Central memory CD4-positive, alpha-beta T cell (primary cell): Measurements from ENCODE around the gene CCDC88A.
"Not testable (repeated sequence)": the region's sequence is repeated elsewhere in the genome, so short reads cannot be mapped to it uniquely, and the experiment has no call there.

Experiments
- DNase-seq: peaks from one replicate; pipeline ENCODE4 v3.0.0; 2022

CCDC88A gene

DNA sequence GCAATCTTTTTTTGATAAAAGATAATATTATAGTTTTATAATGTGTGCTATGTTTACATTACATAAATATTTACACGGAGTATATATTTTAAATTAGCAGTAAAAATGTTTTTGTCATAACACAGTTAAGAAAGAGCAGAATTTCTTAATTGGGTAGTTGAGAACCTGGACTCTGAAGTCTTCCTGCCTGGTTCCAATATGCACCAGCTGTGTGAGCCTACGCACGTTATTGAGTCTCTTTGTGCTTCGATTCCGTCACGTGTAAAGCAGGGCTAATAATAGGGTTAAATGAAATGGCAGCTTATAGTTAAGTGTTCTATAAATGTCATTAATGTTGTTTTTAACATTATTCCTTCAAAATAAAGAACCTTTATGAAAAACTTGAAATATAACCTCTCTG, 1.2 kb upstream of the CCDC88A start:
- no peak for DNase-seq

DNA sequence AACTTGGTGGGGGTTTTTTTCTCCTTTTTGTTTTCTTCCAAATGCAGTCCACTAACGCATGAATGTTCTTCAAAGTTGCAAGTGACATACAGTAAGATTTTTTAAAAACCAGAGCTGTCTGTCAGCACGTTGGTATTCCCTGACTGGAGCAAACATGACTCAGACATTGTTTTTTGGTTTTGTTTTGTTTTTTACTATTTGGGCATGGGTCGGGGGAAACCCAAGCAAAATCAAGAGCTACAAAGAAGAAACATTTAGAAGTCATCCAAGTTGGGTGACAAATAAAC, 726 bp upstream of the CCDC88A start:
- no peak for DNase-seq

DNA sequence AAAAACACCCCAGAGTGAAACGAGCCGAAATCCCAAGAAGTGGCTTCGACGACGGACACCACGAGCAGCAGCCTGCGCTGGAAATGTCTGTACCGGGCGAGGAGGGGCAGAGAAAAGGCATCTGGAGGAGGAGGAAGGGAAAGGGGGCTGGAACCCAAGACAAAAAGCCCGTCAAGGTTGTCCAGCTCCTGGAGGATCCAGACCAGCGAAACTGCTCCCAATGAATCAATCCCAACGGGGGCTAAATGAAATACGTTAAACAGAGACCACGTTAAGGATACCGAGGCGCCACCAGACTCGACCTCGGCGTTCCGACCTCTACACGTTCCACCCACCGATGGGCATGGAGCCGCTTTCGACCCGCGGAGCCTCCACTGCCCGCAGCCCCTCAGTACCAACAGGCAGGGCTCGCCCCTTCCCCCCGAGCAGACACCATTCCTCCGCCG, 400 bp downstream of the CCDC88A start:
- DNase-seq: peak; percentile 35

GRCh38 chr2:55418512-55419232, 984 bp downstream of the CCDC88A start:
- peak; percentile 10 for DNase-seq

GRCh38 chr2:55418072-55418471, 1.6 kb downstream of the CCDC88A start:
- DNase-seq: no peak

DNA sequence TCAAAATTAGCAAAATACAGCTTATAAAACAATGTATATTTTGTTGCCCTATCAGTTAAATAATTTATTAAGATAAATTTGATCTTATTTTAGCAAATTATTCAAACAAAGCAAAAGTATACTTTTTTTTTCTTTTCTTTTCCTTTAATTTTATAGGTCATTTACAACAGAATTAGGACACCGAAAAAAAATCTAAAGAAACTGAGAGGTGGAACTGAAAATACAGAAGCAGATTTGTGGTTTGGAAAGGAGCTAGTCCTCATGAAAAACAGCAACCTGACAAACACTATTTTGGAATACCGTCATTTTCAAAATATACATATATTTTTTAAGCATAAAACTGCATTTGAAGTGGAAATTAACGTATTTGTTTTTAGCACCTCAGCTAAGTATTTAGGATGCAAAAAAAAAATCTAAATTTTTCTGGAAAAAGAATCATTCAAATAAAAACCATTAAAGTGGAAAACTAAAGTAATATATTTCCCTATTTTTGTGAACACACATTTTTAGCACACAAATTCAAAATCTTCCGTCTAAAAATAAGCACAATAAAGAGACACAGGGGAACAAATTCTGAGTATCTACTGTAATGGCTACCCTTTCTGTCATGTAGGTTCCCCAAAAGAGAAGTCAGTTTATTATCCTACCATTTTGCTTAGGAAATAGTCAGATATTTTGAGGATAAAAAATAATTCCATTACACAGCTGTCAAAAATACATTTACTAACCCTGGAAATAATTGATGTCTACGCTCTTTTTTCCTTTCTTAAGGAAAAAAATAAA, 2.7 kb downstream of the CCDC88A start:
- DNase-seq: no peak

GRCh38 chr2:55415300-55415699, 4.4 kb downstream of the CCDC88A start:
- no peak for DNase-seq

- no peak for DNase-seq
Measured at GRCh38 chr2:55408918-55409868, 10.5 kb downstream of the CCDC88A start.

DNA sequence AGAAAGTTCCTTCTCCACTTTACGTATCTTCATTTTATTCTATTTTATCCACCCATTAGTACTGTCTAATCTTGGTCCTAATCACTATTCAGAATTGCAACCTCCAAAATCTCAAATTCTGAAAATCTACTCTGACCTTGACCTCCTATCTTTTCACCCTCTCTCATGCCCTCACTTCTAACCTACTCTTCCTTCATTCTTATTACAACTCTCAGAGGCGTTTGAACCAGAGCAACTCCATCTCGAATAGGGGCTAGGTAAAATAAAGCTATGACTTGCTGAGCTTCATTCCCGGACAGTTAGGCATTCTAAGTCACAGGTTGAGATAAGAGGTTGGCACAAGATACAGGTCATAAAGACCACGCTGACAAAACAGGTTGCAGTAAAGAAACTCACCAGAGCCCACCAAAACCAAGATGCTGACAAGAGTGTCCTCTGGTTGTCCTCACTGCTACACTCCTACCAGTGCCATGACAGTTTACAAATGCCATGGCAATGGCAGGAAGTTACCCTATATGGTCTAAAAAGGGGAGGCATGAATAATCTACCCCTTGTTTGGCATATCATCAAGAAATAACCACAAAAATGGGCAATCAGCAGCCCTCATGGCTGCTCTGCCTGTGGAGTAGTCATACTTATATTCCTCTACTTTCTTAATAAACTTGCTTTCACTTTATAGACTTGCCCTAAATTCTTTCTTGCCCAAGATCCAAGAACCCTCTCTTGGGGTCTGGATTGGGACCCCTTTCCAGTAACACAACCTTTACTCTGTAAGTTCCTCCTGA, 11.4 kb downstream of the CCDC88A start:
- DNase-seq: no peak

DNA sequence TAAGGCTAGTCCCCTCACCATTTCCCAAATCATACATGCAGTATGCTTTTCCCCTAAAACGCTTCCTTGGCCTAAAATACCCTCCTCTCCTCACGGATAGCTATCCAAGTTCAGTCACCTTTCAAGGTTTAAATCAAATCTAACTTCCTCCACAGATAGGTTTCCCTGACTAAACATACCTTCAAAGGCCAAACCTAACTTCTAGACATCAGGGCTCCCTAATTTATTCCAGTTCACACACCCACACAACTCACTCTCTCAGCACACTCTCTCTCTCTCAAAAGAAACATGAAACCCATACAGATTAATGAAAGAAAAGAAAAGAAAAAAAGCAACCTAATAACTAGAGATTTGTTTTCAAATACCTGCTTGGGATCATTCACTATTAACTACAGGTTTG, 14.5 kb downstream of the CCDC88A start:
- no peak for DNase-seq

GRCh38 chr2:55403256-55403998, 16.2 kb downstream of the CCDC88A start:
- no peak for DNase-seq

GRCh38 chr2:55401124-55401523, 18.5 kb downstream of the CCDC88A start:
- no peak for DNase-seq

DNA sequence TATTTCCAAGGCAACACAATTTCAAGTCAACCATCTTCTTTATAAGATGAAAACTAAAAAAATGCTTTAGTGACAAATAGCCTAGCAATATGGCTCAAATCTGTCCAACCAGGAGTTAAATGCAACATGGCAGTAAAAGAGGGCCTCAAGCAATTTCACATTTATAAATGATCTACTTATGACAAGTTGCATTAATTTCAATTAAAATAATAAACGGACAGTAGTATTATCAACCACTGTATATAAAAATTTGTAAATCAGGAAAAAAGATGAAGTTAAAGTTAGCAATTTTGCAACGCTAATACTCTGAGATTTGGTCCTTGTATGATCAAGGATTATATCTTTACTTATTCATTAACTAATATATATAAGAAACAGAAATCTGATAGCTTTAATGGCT, 19.3 kb downstream of the CCDC88A start:
- no peak for DNase-seq

DNA sequence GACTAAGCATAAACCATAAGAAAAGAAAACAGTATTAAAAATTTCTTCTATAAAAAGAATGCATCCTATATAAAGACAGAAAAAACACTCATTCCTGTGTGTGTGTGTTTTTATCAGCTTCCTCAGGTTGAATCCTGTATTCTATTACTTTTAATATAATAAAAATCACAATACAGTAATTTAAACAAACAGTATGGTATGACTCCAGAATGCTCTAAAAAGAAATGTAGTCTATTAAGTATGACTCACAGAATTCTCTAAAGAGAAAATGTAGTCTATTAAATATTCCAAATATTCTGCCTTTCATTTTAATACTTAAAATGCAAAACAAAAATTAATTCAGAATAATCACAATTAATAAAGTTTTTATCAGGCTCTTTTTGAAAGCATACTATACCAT, 19.8 kb downstream of the CCDC88A start:
- DNase-seq: no peak

DNA sequence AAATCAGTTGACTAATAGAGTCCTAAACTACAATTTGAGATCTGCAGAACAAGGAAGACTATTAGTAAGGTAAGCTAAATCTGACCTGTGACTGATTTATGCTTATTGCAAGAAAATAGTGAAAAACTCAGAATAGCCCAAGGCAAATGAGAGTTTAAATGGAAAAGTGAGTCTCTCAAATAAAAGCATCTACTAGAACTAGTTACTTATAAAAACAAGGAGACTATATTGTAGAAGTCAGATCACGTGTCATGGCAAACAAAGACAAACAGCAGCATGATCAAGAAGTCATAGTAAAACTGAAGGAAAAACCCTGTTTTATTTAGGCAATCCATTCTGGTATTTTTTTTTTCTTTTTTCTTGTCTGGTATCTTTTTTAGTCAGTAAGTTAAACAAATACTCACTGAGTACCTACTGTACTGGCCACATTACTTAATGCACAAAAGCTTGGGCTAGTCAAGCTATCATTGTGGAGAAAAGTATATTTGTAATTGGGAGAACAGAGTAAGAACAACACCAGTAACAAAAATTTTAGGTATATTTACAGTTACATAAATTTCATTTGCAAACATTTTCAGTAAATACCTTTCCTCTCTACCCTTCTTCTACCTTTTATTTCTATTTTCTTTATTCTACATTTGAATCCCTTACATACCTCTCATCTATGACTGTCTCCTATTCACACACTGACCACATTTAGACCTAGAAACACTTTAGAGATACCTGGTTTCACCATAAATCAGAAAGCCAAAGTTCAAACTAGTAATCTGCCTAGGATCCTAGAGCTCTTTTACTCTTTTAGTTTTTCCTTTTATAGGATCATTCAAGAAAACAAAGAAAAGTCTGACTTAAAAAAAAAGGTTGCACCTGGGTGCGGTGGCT, 23.7 kb downstream of the CCDC88A start:
- DNase-seq: no peak

GRCh38 chr2:55391615-55392242, 27.9 kb downstream of the CCDC88A start:
- DNase-seq: no peak

DNA sequence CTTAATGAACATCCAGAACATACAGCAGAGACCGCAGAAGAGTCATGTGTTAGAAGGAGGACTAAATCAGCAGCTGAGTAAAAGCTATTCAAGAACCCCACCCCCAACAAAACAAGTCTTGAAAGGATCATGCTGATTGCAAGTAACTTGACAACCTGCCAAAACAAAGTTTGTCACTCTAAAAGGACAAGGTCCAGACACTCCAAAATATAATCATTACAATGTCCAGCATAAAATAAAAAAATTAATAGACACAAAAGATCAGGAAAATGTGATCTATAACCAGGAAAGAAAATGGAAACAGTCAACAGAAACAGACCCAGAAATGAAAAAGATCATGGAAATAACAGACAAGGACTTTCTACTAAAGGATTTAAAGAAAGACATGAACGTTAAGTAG, 28.5 kb downstream of the CCDC88A start:
- DNase-seq: no peak

DNA sequence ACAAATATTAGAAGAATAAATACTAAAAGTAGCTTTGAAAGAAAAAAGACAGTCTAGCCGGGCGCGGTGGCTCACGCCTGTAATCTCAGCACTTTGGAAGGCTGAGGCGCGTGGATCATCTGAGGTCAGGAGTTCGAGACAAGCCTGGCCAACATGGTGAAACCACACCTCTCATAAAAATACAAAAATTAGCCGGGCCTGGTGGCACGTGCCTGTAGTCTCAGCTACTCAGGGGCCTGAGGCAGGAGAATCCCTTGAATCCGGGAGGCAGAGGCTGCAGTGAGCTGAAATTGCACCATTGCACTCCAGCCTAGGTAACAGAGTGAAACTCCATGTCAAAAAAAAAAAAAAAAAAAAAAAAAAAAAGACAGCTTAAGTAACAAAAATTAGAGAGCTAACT, 34.1 kb downstream of the CCDC88A start:
- not testable (repeated sequence) for DNase-seq

GRCh38 chr2:55384786-55385185, 34.9 kb downstream of the CCDC88A start:
- DNase-seq: no peak

GRCh38 chr2:55371376-55371775, 48.3 kb downstream of the CCDC88A start:
- DNase-seq: no peak
